Neuron (in vitro differentiated cells): Measurements from ENCODE around the gene OMG.
"Not testable (repeated sequence)": the region's sequence is repeated elsewhere in the genome, so short reads cannot be mapped to it uniquely, and the experiment has no call there.

ENCODE experiments used
- H2AFZ ChIP-seq: one replicate; pipeline ENCODE4 v1.6.1; 2013; ENCODE audit warnings: low read depth, mild to moderate bottlenecking, inconsistent platforms, low read length, moderate library complexity
- H3K27me3 ChIP-seq: one replicate; pipeline ENCODE4 v1.6.1; 2013; ENCODE audit warnings: low read length; ENCODE audit not compliant: insufficient read depth
- H3K36me3 ChIP-seq: one replicate; pipeline ENCODE4 v1.6.1; 2013; ENCODE audit warnings: low read length; ENCODE audit not compliant: insufficient read depth
- H3K4me1 ChIP-seq: one replicate; pipeline ENCODE4 v1.6.1; 2013; ENCODE audit warnings: low read length; ENCODE audit not compliant: insufficient read depth
- H3K4me3 ChIP-seq: 2 replicates; pipeline ENCODE4 v1.5.1; 2013; ENCODE audit warnings: mild to moderate bottlenecking, low read length, moderate library complexity
- H3K9me3 ChIP-seq: one replicate; pipeline ENCODE4 v1.6.1; 2013; ENCODE audit warnings: low read length

OMG gene

DNA sequence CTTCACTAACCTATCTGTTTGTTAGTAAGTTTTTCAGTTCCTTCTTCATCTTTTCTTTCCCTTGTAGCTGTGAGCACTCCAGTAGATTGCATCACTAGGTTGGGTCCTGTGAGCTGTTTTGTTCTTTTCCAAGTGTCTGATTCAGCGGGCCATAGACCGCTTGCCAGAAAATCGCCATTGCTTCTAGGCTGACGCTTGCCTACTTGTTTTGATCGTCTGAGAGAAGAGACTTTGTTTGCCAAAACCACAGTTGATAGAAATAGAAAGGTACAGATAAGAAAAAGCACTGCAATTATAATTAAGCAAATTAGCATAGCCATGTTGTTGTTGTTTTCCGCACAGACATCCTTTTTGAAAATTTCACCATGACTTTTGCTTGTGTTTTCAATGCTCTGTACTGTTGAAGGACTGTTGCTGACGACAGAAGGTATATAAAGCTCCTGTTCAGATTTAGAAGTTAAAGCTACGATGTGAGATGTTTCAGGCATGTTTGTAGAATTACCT, 21.3 kb upstream of the OMG start:
- Histone ChIP-seq H3K9me3 (no peaks in the 10 kb centered on the region), H3K36me3 (no peaks in the 10 kb centered on the region), H3K4me1 (no peaks in the 10 kb centered on the region), H2AFZ (no peak overlapping the region), H3K27me3 (no peaks in the 10 kb centered on the region), H3K4me3 (no peak overlapping the region)

DNA sequence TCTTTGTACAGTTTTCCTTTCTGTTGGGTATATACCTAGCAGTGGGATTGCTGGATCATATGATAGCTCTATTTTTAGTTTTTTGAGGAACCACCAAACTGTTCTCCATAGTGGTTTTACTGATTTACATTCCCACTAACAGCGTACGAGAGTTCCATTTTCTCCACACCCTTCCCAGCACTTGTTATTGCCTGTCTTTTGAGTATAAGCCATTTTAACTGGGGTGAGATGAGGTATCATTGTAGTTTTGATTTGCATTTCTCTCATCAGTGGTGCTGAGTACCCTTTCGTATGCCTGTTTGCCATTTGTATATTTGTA, 17.7 kb upstream of the OMG start:
- Histone ChIP-seq H3K27me3 (no peaks in the 10 kb centered on the region), H3K36me3 (no peaks in the 10 kb centered on the region), H3K9me3 (no peaks in the 10 kb centered on the region), H3K4me3 (no peak overlapping the region), H2AFZ (no peak overlapping the region), H3K4me1 (no peaks in the 10 kb centered on the region)

DNA sequence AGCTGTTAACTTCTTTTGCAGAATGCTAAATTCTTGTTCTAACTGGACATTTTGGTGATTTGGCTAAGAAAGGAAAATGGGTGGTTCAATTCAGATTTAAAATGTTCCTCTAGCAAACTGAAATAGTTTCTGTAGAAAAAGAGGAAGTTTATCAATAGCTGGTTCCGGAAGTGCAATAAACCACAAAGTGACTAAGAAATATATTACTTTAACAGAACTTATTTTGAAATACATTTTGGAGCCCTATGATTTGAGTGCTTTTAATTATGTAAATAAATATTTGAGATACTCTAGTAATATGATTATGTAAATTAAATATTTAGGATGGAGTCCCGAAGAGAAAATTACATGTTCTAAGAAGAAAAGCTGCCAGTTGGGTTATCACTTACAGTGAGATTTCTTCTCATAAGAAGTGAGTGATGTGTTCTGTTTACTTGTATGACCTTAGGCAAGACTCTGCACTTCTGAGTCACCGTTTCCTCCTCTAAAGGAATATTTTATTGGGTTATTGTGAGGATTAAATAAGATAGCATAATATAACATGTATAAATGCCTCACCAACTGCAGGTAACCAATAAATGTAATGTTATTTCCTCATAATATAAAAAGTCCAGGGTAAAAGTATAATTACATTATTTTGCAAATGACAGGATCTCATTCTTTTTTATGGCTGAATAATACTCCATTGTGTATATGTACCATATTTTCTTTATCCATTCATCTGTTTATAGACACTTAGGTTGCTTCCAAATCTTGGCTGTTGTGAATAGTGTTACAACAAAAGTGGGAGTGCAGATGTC, 17.1 kb upstream of the OMG start, which contains the start of gene EVI2B:
TSS of gene EVI2B (minus strand) at position 73 of the 800 bp plus-strand sequence. CDS start 8,445 bp downstream, outside the sequence.
- no peaks in the 10 kb centered on the region for H3K9me3 ChIP-seq
- H3K4me1 ChIP-seq, result no peaks in the 10 kb centered on the region
- H3K27me3 ChIP-seq, result no peaks in the 10 kb centered on the region
- no peak within 1 kb of the TSS for H2AFZ ChIP-seq
- no peaks in the 10 kb centered on the region for H3K36me3 ChIP-seq
- H3K4me3 ChIP-seq, result no peak within 1 kb of the TSS

DNA sequence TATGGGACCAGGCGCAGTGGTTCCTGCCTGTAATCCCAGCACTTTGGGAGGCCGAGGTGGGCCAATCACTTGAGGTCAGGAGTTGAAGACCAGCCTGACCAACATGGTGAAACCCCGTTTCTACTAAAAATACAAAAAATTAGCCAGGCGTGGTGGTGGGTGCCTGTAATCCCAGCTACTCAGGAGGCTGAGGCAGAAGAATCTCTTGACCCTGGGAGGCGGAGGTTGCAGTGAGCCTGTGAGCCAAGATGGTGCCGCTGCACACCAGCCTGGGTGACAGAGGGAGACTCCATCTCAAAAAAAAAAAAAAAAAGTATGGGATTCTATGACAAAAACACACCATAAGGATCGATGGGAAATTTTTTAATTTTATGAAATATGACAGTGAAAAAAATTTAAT, 15.2 kb upstream of the OMG start:
- not testable (repeated sequence) for H3K36me3 ChIP-seq, H3K9me3 ChIP-seq, H2AFZ ChIP-seq, H3K27me3 ChIP-seq, H3K4me1 ChIP-seq, H3K4me3 ChIP-seq

DNA sequence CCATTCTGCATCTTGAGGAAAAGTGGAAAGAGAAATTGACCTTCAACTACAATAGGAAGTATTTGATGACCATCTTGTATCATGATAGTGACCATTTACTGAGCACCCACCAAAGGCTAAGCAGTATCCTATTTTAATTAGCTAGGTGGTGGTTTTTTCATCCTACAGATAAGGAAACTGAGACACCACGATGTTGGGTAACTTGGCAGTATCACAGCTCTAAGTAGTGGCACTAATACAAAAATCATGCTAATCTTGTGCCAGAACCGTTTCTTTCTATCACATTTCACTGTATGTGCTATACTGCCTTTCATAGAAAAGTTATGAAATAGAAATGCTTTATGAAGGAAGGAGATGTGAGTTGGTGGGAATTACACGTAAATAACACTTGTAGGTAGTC, 14.5 kb upstream of the OMG start:
- Histone ChIP-seq H3K27me3 (no peaks in the 10 kb centered on the region), H2AFZ (no peak overlapping the region), H3K9me3 (no peaks in the 10 kb centered on the region), H3K4me3 (no peak overlapping the region), H3K36me3 (peaks cover 2% of the 10 kb centered on the region), H3K4me1 (no peaks in the 10 kb centered on the region)

DNA sequence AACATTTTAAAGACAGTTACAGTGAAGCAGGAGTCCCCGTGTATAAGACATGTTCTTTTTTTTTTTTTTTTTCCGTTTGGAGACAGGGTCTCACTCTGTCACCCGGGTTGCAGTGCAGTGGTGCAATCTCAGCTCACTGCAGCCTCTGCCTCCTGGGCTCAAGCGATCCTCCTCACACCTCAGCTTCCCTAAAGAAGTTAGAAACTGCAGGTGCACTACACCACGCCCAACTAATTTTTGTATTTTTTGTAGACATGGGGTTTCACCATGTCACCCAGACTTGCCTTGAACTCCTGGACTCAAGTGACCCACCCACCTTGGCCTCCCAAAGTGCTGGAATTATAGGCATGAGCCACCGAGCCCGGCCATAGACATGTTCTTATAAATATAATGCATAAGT, 13.8 kb upstream of the OMG start:
- no peak overlapping the region for H2AFZ ChIP-seq
- H3K4me3 ChIP-seq, result no peak overlapping the region
- H3K27me3 ChIP-seq, result no peaks in the 10 kb centered on the region
- H3K4me1 ChIP-seq, result no peaks in the 10 kb centered on the region
- peaks cover 2% of the 10 kb centered on the region for H3K36me3 ChIP-seq
- no peaks in the 10 kb centered on the region for H3K9me3 ChIP-seq

- Histone ChIP-seq H3K9me3 (no peaks in the 10 kb centered on the region), H3K4me3 (no peak overlapping the region), H3K27me3 (no peaks in the 10 kb centered on the region), H2AFZ (no peak overlapping the region), H3K4me1 (no peaks in the 10 kb centered on the region), H3K36me3 (peaks cover 2% of the 10 kb centered on the region)
These were observed 13.2 kb upstream of the OMG start for GRCh38 chr17:31310260-31310659.

- peaks cover 2% of the 10 kb centered on the region for H3K36me3 ChIP-seq
- no peaks in the 10 kb centered on the region for H3K4me1 ChIP-seq
- H3K9me3 ChIP-seq, result peaks cover 2% of the 10 kb centered on the region
- H2AFZ ChIP-seq, result no peak overlapping the region
- no peaks in the 10 kb centered on the region for H3K27me3 ChIP-seq
- no peak overlapping the region for H3K4me3 ChIP-seq
These were observed 12.5 kb upstream of the OMG start for GRCh38 chr17:31309556-31309955.

DNA sequence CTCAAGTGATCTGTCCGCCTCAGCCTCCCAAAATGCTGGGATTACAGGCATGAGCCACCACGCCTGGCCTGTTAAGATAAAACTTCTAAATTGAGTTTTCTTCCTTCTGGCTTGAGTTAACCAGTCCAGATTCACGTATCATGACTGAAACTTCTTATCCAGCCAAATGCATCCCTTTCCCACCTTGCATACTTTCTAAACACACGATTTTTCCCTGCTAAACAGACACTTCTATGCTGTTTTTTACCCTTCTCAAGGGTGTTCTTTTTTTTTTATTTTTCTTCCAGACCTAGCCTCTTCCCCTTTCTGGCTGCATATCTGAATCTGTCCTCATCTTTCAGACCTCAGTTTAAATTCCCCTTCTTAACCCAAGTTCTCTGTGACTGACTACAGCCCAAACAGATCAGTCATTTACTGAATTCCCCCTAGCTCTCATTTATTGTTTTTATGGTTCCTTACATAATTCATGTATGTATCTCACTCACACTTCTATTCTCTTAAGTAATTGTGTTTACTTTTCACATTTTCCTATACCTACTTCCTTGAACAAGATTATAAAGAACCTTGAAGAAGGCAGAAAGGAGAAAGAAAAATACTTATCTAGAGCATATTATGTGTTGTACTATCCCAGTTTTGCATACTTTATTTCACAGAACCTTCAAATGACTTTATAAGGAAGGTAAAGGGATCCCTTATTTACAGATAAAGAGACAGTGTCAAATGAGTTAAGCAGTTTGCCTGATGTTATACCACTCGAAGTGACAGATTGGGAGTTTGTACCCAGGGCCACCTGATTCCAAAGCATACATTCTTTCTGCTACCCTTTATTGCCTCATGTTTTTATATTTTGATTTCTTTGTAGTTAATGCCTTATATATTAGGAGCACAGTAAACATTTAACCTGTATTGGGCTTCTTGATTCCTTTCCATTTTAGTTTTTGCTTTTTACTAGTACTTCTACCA, 11.6 kb upstream of the OMG start:
- peaks cover 2% of the 10 kb centered on the region for H3K36me3 ChIP-seq
- no peak overlapping the region for H3K4me3 ChIP-seq
- peaks cover 5% of the 10 kb centered on the region for H3K9me3 ChIP-seq
- no peaks in the 10 kb centered on the region for H3K27me3 ChIP-seq
- H3K4me1 ChIP-seq, result no peaks in the 10 kb centered on the region
- no peak overlapping the region for H2AFZ ChIP-seq

- Histone ChIP-seq H3K4me3 (no peak overlapping the region), H2AFZ (no peak overlapping the region), H3K36me3 (peaks cover 4% of the 10 kb centered on the region), H3K27me3 (no peaks in the 10 kb centered on the region), H3K4me1 (no peaks in the 10 kb centered on the region), H3K9me3 (peaks cover 8% of the 10 kb centered on the region)
These were observed 10.6 kb upstream of the OMG start for GRCh38 chr17:31307640-31308039.

- H3K27me3 ChIP-seq, result no peaks in the 10 kb centered on the region
These were observed 2.6 kb upstream of the OMG start for GRCh38 chr17:31299624-31300023.

GRCh38 chr17:31296142-31296541, 897 bp downstream of the OMG start:
- Histone ChIP-seq H3K27me3 (no peaks in the 10 kb centered on the region), H3K4me3 (no peak overlapping the region), H3K4me1 (peaks cover 5% of the 10 kb centered on the region), H3K36me3 (peaks cover 5% of the 10 kb centered on the region), H3K9me3 (no peaks in the 10 kb centered on the region), H2AFZ (no peak overlapping the region)

More at GRCh38 chr17:31299624-31300023, 2.6 kb upstream of the OMG start:
- Histone ChIP-seq H2AFZ (no peak overlapping the region), H3K4me1 (peaks cover 5% of the 10 kb centered on the region), H3K4me3 (no peak overlapping the region), H3K36me3 (peaks cover 3% of the 10 kb centered on the region), H3K9me3 (peaks cover 6% of the 10 kb centered on the region)

GRCh38 chr17:31295489-31295871, 1.6 kb downstream of the OMG start:
- H3K4me1 ChIP-seq, result peaks cover 5% of the 10 kb centered on the region
- no peaks in the 10 kb centered on the region for H3K27me3 ChIP-seq
- no peak overlapping the region for H3K4me3 ChIP-seq

More at GRCh38 chr17:31295489-31295871, 1.6 kb downstream of the OMG start:
- no peaks in the 10 kb centered on the region for H3K9me3 ChIP-seq
- peaks cover 5% of the 10 kb centered on the region for H3K36me3 ChIP-seq
- no peak overlapping the region for H2AFZ ChIP-seq
